HG03575 (cell line): ENCODE results near the gene GPLD1.

Source experiments
- ATAC-seq: cut with Tn5 transposase; IDR thresholded peaks from one replicate; pipeline ENCODE4 v1.9.1; 2021; ENCODE audit not compliant: unreplicated experiment, insufficient number of reproducible peaks, low FRiP score; ENCODE audit errors: extremely low read depth

GPLD1 gene

DNA sequence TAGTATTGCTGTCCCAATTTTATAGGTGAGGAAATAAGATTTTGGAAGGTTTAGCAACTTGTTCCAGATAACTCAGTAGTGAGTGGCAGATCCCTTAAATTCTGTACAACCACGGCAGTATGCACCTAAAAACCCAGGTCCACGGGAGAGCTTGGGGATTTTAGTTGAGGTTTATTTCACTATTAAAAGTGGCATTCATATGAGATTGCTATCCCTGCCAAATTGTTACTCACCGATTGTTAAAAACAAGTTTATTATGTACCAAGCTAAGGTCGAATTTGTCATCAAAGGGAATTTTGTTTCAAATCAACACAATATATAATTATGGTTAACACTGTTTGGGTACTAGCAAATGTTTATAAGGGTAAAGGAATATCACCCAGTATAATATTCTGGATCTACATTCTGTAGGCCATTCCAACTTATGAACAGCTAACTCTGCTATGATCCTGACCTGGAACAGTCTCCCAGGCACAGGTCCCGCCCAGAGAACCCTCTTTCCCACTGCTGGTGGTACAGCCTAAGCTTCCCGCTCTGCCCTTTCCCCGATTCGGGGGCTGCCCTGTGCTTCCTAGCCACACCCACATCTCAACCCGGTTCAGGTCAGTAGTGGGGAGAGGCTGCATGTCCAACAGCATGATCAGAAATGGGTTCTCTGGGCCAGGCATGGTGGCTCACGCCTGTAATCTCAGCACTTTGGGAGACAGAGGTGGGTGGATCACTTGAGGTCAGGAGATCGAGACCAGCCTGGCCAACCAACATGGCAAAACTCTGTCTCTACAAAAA, 24.9 kb downstream of the GPLD1 start:
- ATAC-seq = no peak

DNA sequence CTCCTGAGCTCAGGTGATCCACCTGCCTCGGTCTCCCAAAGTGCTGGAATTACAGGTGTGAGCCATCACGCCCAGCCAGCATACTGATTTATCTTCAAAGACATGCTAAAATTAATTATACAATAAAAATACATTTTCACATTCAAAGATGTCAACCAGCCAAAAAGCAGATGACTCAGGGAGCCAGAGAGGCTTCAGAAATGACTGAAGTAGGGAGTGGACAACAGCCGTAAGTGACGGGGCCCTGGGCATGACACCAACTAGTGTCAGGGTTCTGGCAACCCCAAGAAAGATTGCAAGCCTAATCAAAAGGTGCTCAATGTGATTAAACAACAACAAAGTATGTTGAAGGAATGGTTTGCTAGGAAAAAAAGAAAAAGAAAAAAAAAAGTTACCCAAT, 28.4 kb downstream of the GPLD1 start:
- no peak for ATAC-seq

DNA sequence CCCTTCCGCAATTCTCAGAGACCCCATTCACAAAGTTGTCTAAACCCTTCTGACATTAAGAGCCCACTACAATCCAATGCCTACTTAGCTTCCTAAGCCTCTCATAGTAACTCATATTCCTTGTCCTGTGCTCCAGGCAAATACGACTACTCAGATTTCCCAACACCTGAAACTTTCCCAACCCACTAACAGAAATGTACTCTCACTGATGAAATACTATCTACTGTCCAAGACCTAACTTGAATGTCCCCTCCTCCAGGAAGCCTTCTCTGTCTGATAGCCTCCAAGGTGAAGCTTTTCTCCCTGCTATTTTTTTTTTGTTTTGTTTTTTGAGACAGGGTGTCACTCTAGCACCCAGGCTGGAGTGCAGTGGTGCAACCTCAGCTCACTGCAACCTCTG, 30.4 kb downstream of the GPLD1 start:
- ATAC-seq = no peak

DNA sequence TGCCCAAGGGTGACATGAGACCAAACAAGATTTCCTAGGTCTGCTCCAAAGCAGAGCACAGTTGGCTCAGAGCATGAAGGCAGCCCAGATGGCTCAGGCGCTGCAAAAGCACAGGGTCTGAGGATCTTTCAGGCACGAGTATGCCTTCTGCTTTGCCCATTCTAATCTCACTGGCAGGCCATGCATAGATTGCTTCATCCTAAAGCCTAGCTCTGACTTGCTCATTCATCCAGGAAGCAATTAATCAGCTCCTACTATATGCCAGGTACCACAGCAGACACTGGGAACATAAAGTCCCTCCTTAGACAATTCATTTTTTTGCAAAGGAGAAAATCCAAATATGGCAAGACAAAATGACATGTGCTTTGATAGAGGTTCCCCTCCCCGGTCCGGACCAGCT, 31.2 kb downstream of the GPLD1 start:
- ATAC-seq = no peak

DNA sequence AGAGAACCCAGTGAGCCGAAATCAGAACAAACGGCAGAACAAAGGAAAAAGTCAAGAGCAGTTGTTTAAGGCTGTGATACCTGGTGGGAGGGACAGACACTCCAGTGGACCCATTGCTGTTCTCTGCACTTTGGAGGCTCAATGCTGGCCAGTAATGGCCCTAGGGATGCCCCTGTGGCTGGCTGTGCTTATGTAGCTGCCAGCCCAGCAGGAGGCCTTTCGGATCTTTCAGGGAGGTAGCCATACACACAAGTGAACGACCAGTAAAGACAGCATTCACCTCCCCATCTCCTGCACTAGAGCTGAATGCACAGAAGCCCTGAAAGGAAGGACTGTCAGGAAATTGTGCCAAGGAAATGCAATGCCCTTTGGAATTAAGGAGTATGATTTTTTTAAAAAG, 34.3 kb downstream of the GPLD1 start:
- ATAC-seq = no peak

DNA sequence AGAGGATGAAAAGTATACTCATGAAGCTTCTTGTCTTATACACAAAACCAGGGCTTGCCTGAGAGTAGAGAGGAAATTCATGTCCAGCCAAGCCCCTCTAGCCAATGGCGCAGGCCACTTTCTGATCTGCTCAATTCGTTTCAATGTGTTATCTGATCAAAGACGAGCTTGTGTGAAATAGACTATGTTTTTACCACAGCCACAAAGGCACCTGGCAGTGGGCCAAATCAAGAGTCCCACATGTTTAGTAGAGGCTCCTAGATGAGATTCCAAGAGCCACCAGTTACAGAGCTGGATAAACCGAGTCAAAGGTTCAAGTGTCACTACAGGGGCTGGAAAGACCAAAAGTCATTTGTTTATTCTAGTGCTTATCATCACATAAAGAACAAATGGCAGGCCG, 34.9 kb downstream of the GPLD1 start:
- ATAC-seq = no peak

DNA sequence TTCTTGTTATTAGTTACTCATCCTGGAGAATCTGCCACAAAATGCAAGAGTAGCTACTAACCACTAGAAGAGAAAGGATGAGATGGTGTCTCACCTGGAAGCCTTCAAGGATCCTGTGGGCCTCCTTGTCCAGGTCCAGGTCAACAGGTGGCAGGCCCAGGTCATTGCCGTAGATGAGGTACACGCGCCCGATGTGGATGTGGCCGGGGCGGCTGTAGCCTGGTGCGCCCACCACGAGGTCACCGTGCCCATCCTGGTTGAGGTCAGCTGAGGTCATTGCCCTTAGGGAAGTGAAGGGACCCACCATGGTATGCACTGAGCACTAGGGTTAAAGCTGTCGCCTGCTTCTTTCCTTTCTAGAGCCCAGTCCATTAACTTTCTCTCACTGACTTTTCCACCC, 35.5 kb downstream of the GPLD1 start:
- ATAC-seq = no peak

DNA sequence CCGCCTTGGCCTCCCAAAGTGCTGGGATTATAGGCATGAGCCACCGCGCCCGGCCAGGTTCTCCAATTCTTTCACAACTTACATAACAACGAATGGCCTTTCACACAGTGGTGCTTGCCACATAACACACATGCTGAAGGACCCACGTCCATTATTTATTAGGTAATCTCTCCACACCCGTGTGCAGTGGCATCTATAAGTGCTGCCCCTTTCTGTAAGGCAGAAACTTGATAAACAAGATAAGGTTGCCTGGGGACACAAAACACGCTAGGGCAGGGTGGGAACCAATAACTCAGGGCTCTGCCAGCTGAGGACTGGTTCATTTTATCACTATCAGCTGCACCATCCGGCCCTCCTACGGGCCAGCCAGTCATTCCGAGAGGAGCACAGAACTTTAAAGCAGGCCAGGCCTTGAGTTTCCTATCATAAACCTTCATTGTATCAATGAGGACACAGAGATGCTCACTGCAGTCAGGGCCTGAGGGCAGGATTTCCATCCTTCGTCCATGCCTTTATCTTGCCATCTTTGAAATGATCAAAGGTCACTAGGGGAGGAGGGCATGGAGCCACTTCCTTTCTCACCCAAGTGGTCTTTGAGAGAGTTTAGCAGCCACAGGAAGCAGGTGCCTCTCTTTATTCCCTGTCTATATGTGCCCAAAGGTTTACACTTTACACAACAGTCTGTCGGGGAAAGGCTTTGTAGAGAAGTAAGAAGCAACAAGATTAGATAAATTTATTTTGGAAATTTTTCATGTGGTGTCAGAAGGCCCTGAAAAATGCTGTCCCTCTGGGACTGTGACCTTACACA, 37.6 kb downstream of the GPLD1 start:
- ATAC-seq = no peak

DNA sequence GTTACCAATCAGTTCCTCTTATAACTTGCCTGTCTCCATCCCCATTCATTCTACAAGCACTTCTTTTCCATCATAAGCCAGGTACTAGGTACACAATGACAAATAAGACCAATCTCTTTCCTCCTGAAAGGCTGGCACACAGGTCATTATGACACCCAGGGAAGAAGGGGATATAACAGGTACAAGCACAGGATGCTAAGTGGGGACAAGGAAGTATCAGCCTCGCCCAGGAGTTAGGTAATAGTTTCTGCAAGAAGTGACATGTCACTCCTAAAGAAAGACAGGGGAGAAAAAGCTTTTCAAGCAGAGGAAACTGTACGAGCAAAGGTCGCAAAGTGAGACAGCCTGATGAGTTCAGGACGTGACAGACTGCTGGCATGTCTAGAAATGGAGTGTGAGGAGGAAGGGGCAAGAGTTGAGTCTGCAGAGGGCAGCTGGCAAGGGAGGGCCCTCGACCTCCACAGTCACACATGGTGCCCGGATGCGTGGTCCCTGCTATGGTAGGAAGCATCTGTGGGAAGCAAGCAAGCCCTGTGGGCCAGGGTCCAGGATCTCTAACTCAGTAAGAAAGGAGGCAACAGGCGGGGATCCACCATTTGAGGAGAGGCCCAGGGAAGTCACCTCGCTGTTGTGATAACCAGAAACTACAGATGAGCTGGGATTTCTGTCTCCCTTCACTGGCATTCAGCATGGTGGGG, 40.4 kb downstream of the GPLD1 start:
- no peak for ATAC-seq

DNA sequence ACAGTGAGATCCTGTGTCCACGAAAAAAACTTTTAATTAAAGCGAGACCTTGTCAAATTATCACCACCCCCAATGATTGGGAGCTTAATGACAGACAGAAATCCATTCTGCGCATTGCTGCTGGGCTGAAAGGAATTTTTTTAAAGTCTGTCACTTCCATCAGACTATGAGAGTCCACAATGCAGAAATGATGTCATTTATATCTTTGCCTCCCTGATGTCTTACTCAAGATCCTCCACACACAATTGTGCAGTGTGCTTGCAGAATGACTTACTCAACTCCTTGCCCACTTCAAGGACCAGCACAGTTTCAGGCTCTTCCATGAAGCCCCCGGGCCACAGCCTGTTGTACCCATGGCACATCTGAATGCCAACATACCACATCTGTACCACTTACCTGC, 41.0 kb downstream of the GPLD1 start:
- no peak for ATAC-seq

DNA sequence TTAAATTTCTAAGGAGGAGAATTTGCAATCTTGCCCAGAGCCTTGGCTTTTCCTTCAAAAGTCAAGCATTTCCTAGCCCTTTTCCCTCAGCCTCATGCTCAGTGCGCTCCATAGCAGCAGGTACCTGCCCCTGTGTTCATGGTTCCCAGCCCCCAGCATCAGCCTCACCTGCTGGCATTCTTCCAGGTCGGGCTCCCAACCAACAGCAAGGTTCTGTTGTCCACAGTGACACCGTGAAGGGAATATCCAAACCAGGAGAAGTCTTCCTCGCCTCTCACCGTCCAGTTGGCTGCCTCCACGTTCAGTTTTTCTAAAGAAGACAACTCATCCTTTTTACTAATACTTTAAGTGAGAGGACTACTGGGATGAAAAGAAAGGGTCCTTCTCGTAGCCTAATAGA, 42.7 kb downstream of the GPLD1 start:
- ATAC-seq = no peak

DNA sequence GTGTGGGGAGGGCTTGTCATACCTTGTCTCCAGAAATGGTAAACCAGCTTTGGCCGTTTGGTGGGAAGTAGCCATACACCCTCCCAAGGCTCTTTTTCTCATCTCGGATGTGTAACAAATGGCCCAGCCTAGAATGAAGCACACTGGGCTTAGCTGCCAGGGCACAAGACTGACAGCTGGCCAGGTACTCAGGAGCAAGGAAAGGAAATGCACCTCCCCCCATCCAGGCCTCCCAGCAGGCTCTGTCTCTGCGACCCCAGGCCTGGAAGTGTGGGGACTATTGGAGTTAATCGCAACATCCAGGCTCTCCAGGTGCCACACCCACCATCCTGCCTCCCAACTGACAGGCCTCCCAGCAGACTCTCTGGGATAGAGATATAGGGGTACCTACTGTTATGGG, 43.7 kb downstream of the GPLD1 start:
- ATAC-seq = no peak

DNA sequence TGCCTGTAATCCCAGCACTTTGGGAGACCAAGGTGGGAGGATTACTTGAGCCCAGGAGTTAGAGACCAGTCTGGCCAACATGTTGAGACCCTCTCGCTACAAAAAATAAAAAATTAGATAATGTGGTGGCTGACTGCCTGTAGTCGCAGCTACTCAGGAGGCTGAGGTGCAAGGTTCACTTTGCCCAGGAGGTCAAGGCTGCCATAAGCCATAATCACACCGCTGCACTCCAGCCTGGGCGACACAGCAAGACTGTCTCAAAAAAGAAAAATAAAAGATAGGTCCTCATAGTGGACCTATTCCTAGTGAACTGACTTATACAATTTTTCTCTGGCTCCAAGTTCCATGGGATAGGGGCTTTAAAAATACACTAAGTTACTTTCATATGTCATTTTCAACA, 44.8 kb downstream of the GPLD1 start:
- no peak for ATAC-seq

DNA sequence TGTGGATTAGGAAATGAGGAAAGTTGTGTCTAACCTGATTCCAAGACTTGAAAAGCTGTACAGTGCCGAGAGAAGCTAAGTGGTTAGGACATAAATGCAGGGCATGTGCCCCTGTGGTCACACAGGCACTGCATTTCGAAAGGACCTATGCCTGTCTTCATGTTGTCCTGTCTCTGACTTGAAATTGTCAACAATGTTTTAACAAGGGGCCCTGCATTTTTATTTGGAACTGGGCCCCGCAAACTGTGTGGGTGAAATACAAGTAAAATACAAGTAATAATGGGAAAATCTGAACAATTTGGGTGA, 47.8 kb downstream of the GPLD1 start:
- ATAC-seq = no peak

DNA sequence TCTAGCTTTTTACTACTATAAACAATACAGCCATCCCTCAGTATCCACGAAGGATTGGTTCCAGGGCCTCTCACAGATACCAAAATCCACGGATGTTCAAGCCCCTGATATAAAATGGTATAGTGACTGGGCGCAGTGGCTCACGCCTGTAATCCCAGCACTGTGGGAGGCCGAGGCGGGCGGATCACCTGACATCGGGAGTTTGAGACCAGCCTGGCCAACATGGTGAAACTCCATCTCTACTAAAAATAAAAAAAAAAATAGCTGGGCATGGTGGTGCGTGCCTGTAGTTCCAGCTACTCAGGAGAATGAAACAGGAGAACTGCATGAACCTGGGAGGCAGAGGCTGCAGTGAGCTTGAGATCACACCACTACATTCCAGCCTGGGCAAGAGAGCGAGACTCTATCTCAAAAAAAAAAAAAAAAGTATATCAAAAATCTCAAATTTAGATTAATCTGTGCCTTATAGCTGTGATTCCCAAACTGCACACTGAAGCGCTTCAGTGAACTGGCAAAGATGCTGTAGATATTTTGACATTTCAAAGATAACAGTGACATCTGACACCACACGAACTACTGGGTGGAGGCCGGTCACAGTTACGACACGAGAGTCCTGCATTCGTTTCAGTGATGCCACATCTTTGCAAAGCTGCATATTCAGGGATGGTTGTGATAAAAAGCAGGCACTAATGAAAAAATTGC, 48.3 kb downstream of the GPLD1 start:
- ATAC-seq = no peak

DNA sequence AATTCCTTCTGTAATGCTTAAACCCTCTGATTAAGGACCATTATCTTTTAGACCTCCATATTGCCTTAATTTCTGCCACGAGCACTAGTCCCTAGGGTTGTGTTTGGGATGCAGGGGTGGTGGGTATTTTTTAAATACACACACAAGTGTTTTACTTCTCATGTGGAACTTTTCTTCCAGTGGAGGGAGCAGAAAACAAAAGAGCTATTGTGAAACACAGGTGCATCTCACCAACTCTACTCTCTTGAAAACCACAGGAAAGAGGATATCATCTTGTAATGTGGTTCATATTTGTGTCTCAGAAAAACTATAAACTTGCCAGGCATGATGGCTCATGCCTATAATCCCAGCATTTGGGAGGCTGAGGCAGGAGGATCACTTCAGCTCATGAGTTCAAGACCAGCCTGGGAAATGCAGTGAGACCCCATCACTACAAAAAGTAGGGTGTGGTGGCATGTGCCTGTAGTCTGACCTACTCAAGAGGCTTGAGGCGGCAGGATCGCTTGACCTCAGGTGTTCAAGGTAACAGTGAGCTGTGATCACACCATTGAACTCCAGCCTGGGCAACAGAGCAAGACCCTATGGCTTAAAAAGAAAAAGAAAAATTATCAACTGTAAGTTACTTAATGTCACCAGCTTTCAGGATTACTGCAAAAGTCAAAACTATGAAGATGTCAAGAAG, 49.4 kb downstream of the GPLD1 start:
- no peak for ATAC-seq

DNA sequence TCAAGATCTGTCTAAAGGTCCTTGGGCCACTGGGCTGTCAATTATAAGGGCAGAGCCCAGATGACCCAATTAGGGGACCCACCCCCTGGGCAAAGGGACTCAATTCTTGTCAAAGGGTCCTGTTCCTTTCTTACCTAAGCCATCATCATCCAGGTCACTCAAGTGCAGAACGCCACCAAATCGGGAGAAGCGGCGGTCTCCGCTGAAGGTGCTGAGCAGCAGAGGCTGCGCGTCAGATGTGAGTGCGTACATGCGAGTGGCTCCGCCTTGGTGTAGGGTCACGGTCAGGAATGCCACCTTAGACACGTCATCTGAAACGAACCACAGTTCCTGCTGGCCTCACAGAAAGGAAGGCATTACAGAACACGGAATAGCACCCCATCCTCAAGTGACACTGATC, 52.4 kb downstream of the GPLD1 start:
- ATAC-seq = no peak

DNA sequence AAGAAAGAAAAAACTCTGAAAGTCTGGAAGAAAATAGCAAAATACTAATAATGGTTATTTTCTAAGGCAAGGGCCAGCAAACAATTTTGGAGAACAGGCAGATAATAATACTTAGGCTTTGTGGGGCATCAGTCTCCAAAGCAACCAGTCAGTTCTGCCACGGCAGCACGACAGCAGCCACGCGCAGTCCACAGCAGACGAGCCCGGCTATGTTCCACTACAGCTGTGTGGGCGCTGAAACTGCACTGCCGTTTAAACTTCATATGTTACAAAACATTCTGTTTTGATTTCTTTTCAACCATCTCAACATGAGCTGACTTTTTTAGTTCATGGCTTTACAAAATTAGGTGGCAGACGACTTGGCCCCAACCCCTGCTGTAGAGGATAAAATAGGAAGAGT, 56.8 kb downstream of the GPLD1 start:
- no peak for ATAC-seq

DNA sequence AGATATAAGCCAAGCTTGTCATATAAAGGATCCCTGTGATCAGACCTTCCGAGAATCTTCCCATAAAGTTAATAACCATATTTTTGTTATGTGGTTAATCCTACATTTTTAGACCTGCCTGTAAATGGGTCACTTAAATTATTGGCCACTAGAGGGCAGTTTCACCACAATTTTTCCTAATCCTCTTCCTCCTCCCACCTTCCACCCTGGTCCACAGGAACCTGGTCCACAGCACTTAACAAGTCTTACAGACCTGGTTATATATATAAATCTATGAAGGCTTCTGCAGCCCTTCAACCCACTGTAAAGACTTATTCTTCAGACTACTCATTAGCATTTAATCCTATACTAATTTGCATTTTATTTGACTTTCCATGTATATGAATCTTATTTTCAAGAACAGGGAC, 58.3 kb downstream of the GPLD1 start:
- no peak for ATAC-seq
